BE2C (cell line): ENCODE results near the gene TKT.

ENCODE experiments used
- DNase-seq: peaks from one replicate; pipeline ENCODE4 v3.0.0-alpha.2; 2020
- H3K27me3 ChIP-seq: fragments of 250-450 bp; sonication (Bioruptor Pico); 2 replicates; pipeline ENCODE4 v1.5.1; 2020; ENCODE audit warnings: mild to moderate bottlenecking
- H3K36me3 ChIP-seq: fragments of 250-450 bp; sonication (Bioruptor Pico); 2 replicates; pipeline ENCODE4 v1.5.1; 2020; ENCODE audit warnings: mild to moderate bottlenecking
- H3K4me1 ChIP-seq: fragments of 250-450 bp; sonication (Bioruptor Pico); 2 replicates; pipeline ENCODE4 v1.5.1; 2020
- H3K4me3 ChIP-seq: 2 replicates; pipeline ENCODE4 v1.5.1; 2011; ENCODE audit warnings: low read depth, low read length
- H3K9me3 ChIP-seq: fragments of 250-450 bp; sonication (Bioruptor Pico); 2 replicates; pipeline ENCODE4 v1.5.1; 2020
- CTCF ChIP-seq: IDR thresholded peaks from 2 replicates; pipeline ENCODE4 v1.5.1; 2012; ENCODE audit warnings: mild to moderate bottlenecking, low read depth, low read length

Gene TKT

DNA sequence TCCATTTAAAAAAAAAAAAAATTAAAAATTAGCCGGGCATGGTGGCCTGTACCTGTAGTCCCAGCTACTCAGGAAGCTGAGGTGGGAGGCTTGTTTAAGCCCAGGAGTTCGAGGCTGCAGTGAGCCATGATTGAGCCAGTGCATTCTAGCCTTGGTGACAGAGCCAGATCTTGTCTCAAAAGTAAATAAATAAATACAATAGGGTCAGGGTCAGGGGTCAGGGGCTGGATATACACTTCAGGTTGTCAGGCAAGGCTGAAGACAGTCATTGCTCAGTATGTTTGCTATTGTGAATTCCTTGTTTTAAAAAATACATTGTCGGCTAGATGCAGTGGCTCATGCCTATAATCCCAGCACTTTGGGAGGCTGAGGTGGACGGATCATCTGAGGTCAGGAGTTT lies 8.1 kb upstream of the TKT start:
- TF ChIP-seq CTCF = no peak
- H3K27me3 ChIP-seq = no peaks in the 10 kb centered on the region
- peaks cover 8% of the 10 kb centered on the region; the same call in 1 of the 2 replicates for H3K4me1 ChIP-seq
- no peaks in the 10 kb centered on the region for H3K36me3 ChIP-seq
- DNase-seq = no peak
- H3K9me3 ChIP-seq = no peaks in the 10 kb centered on the region
- no peak overlapping the region for H3K4me3 ChIP-seq

- Histone ChIP-seq H3K4me3 (no peak overlapping the region), H3K9me3 (no peaks in the 10 kb centered on the region), H3K27me3 (no peaks in the 10 kb centered on the region), H3K36me3 (no peaks in the 10 kb centered on the region), H3K4me1 (peaks cover 8% of the 10 kb centered on the region; the same call in 1 of the 2 replicates)
- TF ChIP-seq CTCF = no peak
- no peak for DNase-seq
These were observed 5.9 kb upstream of the TKT start for GRCh38 chr3:53261712-53262111.

DNA sequence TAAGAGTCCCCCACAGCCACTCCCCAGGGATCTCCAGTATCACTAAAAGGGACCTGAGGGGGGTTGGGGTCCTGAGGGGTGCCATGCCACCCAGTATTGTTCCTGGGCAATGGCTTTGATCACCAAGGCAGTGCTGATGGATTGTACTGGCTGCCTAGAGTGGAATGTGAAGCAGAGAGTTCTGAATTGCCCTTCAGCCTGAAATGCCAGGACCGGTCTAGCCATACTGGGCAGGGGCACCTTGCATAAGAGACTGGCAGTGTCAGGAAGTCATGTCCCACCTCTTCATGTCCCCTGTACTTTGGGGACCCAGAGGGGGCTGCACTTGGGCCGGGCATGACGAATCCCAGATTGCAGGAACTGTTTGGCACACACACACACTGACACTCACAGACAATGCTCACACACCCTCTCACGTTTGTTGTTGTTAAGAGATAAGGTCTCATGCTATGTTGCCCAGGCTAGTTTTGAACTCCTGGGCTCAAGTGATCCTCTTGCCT lies 4.5 kb upstream of the TKT start:
- Histone ChIP-seq H3K36me3 (no peaks in the 10 kb centered on the region), H3K4me3 (no peak overlapping the region), H3K27me3 (no peaks in the 10 kb centered on the region), H3K4me1 (peaks cover 8% of the 10 kb centered on the region; the same call in 1 of the 2 replicates), H3K9me3 (no peaks in the 10 kb centered on the region)
- TF ChIP-seq CTCF = no peak
- DNase-seq = no peak

- Histone ChIP-seq H3K36me3 (no peaks in the 10 kb centered on the region; the same call in 1 of the 2 replicates), H3K4me1 (peaks cover 8% of the 10 kb centered on the region; the same call in 1 of the 2 replicates), H3K9me3 (no peaks in the 10 kb centered on the region), H3K27me3 (no peaks in the 10 kb centered on the region), H3K4me3 (no peak overlapping the region)
- DNase-seq = peak; percentile 25
- no peak for TF ChIP-seq CTCF
These were observed 3.8 kb upstream of the TKT start for GRCh38 chr3:53259427-53260259.

- H3K9me3 ChIP-seq = no peaks in the 10 kb centered on the region
- peaks cover 7% of the 10 kb centered on the region; the same call in 1 of the 2 replicates for H3K36me3 ChIP-seq
- H3K4me1 ChIP-seq = peaks cover 8% of the 10 kb centered on the region; the same call in 1 of the 2 replicates
- DNase-seq = no peak
- no peaks in the 10 kb centered on the region for H3K27me3 ChIP-seq
- no peak for TF ChIP-seq CTCF
- no peak overlapping the region for H3K4me3 ChIP-seq
These were observed 3.0 kb upstream of the TKT start for GRCh38 chr3:53258600-53259426.
